ENCODE results near the gene AKIRIN1.
A peak's percentile ranks its signal among the peaks of the same experiment; 100 is the strongest.

Gene AKIRIN1

GRCh38 chr1:38989979-38990378 lies 1.1 kb upstream of the AKIRIN1 start:
- Histone ChIP-seq H2AFZ (ENCODE audit: low read length) (0 out of 2 replicates have a peak overlapping the region, but pooled peaks have one; percentile 98), H3K27me3 (ENCODE audit: insufficient read depth, low read length, poor library complexity, severe bottlenecking) (peaks cover 5% of the 10 kb centered on the region), H3K4me3 (ENCODE audit: low read length, poor library complexity, severe bottlenecking) (peak overlapping the region; percentile 75), H3K36me3 (ENCODE audit: insufficient read depth, low read length) (no peaks in the 10 kb centered on the region), H3K9ac (ENCODE audit: low read depth, low read length, poor library complexity, severe bottlenecking) (no peak overlapping the region), H3K4me2 (ENCODE audit: low read depth, low read length, poor library complexity, severe bottlenecking) (peak overlapping the region; percentile 78), H3K79me2 (ENCODE audit: insufficient read depth, low read length) (peaks cover 39% of the 10 kb centered on the region), H4K20me1 (ENCODE audit: insufficient read depth, low read length, poor library complexity, severe bottlenecking) (peaks cover 34% of the 10 kb centered on the region), H3F3A (ENCODE audit: low read depth) (no peaks in the 10 kb centered on the region), H3K9me2 (replicated peaks; ENCODE audit: low read depth, low read length) (no peaks in the 10 kb centered on the region), H3K9me3 (ENCODE audit: insufficient read depth, low read depth, low read length) (no peaks in the 10 kb centered on the region), H3K4me1 (ENCODE audit: insufficient read depth, low read length, poor library complexity, severe bottlenecking) (peaks cover 24% of the 10 kb centered on the region)
- TF ChIP-seq CTCF (conservative IDR thresholded peaks at IDR 0.05; ENCODE audit: low read length) (no peak), EZH2phosphoT487 (IDR thresholded peaks at IDR 0.05; ENCODE audit: borderline replicate concordance) (no peak)

GRCh38 chr1:38990386-38990737 lies 714 bp upstream of the AKIRIN1 start:
- Histone ChIP-seq H3K9me2 (replicated peaks; ENCODE audit: low read depth, low read length) (no peaks in the 10 kb centered on the region), H3K4me3 (ENCODE audit: low read length, poor library complexity, severe bottlenecking) (peak overlapping the region; percentile 75), H3F3A (ENCODE audit: low read depth) (no peaks in the 10 kb centered on the region), H3K9ac (ENCODE audit: low read depth, low read length, poor library complexity, severe bottlenecking) (peak overlapping the region; percentile 60), H4K20me1 (ENCODE audit: insufficient read depth, low read length, poor library complexity, severe bottlenecking) (peaks cover 38% of the 10 kb centered on the region), H2AFZ (ENCODE audit: low read length) (peak overlapping the region; percentile 98), H3K4me1 (ENCODE audit: insufficient read depth, low read length, poor library complexity, severe bottlenecking) (peaks cover 27% of the 10 kb centered on the region), H3K36me3 (ENCODE audit: insufficient read depth, low read length) (no peaks in the 10 kb centered on the region), H3K9me3 (ENCODE audit: insufficient read depth, low read depth, low read length) (no peaks in the 10 kb centered on the region), H3K4me2 (ENCODE audit: low read depth, low read length, poor library complexity, severe bottlenecking) (peak overlapping the region; percentile 78), H3K79me2 (ENCODE audit: insufficient read depth, low read length) (peaks cover 43% of the 10 kb centered on the region), H3K27me3 (ENCODE audit: insufficient read depth, low read length, poor library complexity, severe bottlenecking) (peaks cover 5% of the 10 kb centered on the region)
- TF ChIP-seq CTCF (conservative IDR thresholded peaks at IDR 0.05; ENCODE audit: low read length) (no peak), EZH2phosphoT487 (IDR thresholded peaks at IDR 0.05; ENCODE audit: borderline replicate concordance) (no peak)

GRCh38 chr1:38991638-38992411 lies 749 bp downstream of the AKIRIN1 start:
- Histone ChIP-seq H3K79me2 (ENCODE audit: insufficient read depth, low read length) (peaks cover 57% of the 10 kb centered on the region), H3K9ac (ENCODE audit: low read depth, low read length, poor library complexity, severe bottlenecking) (peak overlapping the region; percentile 86), H3F3A (ENCODE audit: low read depth) (no peaks in the 10 kb centered on the region), H2AFZ (ENCODE audit: low read length) (peak overlapping the region; percentile 54; the same call in 1 of the 2 replicates), H3K4me2 (ENCODE audit: low read depth, low read length, poor library complexity, severe bottlenecking) (peak overlapping the region; percentile 78), H3K9me2 (replicated peaks; ENCODE audit: low read depth, low read length) (no peaks in the 10 kb centered on the region), H3K27me3 (ENCODE audit: insufficient read depth, low read length, poor library complexity, severe bottlenecking) (peaks cover 5% of the 10 kb centered on the region), H3K9me3 (ENCODE audit: insufficient read depth, low read depth, low read length) (no peaks in the 10 kb centered on the region), H3K4me3 (ENCODE audit: low read length, poor library complexity, severe bottlenecking) (peak overlapping the region; percentile 75), H3K36me3 (ENCODE audit: insufficient read depth, low read length) (no peaks in the 10 kb centered on the region), H4K20me1 (ENCODE audit: insufficient read depth, low read length, poor library complexity, severe bottlenecking) (peaks cover 46% of the 10 kb centered on the region), H3K4me1 (ENCODE audit: insufficient read depth, low read length, poor library complexity, severe bottlenecking) (peaks cover 30% of the 10 kb centered on the region)
- TF ChIP-seq CTCF (conservative IDR thresholded peaks at IDR 0.05; ENCODE audit: low read length), result no peak
